Measurements from ENCODE around the gene SPATA18.
"Not testable (repeated sequence)": the region's sequence is repeated elsewhere in the genome, so short reads cannot be mapped to it uniquely, and the experiment has no call there.

Gene SPATA18

DNA sequence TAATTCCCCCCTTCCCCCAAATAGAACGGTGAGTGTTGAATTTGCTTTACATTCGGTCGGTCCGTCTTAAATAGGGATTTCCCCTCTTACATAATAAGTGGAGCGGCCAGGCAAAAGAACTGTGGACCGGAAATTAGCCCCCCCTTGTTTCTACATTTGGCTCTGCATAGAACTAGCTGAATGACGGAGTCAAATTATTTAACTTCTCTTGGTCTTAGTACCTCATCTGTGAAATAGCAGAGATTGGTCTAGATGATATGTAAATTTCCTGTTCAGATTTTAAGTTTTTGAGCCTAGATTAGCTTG, 1.3 kb downstream of the SPATA18 start:
- no peak for DNase-seq

DNA sequence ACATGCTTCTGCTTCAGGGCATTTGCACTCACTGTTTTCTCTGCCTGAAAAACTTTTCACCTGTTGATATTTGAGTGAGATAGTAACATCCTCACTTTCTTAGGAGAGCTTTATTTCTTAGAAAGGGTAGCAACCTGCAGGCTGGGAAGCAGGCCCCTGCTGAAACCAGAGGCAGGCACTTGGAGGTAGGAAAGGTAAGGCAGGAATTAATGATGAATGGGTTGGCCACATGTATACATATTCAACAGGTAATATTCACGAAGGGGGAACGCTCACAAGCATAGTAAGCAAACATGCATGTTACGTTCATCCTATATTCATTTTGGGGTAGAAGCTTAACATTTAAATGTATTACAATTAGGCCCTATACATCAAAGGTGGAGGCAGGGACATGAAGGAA, 3.1 kb downstream of the SPATA18 start:
- DNase-seq, result no peak

DNA sequence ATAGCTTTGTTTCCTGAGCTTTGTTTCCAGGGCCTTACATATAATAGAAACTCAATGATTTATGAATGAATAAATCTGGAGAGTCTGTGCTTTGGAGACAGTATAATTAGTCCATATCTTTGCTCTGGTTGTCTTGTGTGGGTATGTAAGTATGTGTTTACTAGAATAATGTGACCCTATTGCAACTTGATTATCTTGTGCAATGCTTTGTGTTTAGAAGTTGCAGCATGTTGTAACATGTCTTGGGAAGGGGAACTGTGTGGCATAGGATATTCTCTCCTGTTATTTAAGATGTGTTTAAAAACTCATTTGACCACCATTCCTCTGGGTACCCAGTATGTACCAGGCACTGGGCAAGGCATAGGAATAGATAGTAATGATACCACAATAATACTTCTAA, 6.1 kb downstream of the SPATA18 start:
- no peak for DNase-seq

DNA sequence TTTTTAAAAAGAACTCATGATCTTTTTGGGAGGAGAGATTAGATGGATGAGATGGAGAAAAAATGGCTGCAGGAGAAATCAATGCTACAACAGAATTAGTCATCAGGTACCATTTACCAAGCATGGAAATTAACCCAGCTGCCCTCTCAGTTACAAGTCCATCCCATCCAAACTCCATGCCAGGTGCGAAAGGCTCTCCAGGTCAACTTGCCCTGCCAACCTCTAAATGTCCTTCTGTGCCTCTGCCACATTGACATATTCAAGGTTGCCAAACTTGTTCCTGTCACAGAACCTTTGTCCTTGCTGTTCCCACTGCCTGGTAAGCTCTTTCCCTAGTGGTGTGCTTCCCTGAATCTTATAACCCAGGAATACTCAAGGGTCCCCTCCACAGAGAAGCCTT, 7.2 kb downstream of the SPATA18 start:
- DNase-seq, result no peak

DNA sequence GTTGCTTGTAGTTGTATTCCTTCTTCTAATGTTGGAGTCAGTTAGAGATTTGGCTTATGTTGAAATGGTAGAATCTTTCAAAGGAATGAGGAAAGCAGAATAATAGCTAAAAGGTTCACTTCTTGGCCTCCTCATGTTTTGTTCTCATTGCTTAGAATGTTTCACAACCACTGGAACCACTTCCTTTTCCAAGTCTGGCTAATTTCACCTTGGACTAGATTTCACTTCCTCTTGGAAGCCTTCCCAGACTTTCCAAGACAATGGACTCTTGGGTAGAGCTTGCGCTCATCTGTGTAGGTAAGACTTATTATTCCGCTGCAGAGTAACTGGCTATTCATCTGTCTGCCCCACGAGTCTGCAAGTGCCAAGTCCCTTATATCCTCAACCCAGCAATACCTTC, 8.3 kb downstream of the SPATA18 start:
- DNase-seq, result no peak

DNA sequence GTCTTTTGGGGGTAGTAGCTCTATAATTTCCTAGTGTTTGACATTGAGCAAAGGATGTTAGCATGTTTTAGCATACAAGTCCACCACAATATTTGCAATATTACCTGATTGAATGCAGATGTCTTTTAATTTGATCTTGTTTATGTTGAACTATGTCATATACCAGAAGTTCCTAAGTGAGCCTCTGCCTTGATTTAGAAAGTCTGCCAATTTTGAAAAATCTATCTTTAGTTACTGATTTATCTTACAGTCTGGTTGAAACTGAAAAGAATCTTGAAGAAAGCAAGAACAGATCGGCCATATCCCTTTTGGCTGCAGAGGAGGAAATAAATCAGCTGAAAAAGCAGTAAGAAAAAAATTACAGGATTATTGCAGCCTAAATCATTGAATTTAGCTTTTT, 18.5 kb downstream of the SPATA18 start:
- DNase-seq, result no peak

DNA sequence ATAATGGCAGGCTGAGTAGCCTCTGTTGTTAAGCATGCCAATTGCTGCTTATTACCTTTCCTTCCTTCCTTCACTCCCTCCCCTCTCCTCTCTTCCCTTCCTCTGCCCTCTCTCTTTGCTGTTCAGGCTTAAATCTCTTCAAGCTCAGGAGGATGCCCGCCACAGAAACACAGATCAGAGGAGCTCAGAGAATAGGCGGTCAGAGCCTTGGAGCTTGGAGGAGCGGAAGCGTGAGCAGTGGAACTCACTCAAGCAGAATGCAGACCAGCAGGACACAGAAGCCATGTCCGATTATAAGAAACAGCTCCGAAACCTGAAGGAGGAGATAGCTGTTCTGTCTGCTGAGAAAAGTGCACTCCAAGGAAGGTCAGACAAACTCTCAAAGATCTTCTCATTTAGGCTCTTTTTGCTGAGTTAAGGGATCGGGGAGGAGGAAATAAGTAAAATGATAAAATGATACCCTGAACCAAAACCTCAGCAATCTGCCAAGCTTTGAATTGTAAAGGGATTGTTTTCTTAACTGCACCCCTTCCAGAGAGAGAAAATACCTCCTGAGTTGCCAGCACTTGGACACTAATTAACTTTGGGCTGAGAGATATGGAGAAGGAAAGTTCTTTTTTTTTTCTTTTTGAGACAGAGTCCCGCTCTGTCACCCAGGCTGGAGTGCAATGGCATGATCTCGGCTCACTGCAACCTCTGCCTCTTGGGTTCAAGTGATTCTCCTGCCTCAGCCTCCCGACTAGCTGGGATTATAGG, 20.9 kb downstream of the SPATA18 start:
- no peak for DNase-seq

DNA sequence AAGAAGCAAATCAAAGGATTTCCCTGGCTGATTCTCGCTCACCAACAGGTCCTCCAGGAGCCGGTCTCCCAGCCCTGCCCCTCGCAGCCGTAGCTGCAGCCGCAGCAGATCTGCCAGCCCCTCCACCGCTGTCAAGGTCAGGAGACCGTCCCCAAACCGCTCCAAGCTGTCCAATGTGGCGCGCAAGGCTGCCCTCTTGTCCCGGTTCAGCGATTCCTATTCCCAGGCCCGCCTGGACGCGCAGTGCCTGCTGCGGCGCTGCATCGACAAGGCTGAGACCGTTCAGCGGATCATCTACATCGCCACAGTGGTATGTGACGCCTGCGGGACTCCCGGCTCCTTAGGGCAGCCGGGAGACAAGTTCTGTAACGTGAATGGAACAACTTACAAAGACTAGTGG, 25.6 kb downstream of the SPATA18 start:
- DNase-seq, result no peak

DNA sequence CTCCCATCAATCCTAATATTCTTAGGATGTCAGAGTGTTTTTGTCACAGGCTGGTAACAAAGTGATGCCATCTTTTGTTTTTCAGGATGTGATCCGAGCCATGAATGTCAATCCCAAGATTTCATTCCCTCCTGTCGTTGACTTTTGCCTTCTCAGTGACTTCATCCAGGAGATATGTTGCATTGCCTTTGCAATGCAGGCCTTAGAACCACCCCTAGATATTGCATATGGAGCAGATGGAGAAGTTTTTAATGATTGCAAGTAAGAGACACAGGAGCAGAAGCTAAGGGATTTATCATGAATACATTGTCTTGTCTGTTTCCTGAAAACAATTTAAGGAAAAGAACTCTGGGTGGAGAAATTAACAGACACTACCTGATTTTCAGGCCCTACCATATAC, 28.6 kb downstream of the SPATA18 start:
- no peak for DNase-seq

DNA sequence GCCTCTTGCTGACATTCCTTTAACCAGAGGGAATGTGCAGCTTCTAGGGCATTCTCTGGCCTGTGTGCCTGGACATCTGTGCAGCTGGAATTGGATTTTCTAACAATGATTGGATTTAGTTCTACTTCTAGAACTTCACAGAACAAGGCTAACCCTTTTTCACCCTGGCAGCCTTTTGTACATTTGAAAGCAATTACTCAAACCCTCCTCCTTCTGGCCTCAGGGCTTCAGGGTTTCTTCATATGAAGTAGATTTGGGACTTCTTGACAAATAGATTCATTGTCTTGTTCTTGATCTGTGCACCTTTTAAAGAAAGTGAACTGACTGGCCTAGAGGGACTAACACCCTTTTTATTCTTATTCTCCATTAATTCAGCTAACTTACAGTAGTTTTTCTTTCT, 30.1 kb downstream of the SPATA18 start:
- DNase-seq, result no peak

DNA sequence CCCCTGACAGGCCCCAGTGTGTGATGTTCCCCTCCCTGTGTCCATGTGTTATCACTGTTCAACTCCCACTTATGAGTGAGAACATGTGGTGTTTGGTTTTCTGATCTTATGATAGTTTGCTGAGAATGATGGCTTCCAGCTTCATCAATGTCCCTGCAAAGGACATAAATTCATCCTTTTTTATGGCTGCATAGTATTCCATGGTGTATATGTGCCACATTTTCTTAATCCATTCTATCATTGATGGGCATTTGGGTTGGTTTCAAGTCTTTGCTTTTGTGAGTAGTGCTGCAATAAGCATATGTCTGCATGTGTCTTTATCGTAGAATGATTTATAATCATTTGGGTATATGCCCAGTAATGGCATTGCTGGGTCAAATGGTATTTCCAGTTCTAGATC, 35.3 kb downstream of the SPATA18 start:
- not testable (repeated sequence) for DNase-seq

DNA sequence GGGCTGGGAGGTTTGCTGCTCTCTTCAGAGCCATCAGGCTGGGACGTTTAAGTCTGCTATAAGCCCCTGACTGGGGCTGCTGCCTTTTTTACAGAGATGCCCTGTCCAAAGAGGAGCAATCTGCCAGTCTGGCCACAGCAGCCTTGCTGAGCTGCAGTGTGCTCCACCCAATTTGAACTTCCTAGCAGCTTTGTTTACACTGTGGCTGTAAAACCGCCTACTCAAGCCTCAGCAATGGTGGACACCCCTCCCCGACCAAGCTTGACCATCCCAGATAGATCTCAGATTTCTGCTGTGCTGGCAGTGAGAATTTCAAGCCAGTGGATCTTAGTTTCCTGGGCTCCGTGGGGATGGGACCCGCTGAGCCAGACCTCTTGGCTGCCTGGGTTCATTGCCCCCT, 40.7 kb downstream of the SPATA18 start:
- no peak for DNase-seq

DNA sequence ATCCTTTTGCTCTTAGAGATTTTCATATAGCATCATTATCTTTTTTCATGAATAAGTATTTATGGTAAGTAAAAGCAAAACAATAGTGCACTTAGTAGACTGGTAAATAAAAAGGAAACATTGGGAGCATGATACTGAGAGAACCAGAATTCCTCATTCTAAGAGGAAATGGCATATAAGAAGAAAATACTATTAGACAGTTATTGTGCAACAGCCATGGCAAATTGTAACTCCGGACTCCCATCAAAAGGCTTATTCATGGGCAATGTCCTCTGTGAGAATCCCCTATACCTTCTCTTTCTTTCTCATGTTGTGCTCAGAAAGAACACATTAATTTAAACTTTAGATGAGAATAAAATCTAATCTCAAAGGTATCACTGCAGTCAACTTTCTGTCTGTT, 42.4 kb downstream of the SPATA18 start:
- no peak for DNase-seq

DNA sequence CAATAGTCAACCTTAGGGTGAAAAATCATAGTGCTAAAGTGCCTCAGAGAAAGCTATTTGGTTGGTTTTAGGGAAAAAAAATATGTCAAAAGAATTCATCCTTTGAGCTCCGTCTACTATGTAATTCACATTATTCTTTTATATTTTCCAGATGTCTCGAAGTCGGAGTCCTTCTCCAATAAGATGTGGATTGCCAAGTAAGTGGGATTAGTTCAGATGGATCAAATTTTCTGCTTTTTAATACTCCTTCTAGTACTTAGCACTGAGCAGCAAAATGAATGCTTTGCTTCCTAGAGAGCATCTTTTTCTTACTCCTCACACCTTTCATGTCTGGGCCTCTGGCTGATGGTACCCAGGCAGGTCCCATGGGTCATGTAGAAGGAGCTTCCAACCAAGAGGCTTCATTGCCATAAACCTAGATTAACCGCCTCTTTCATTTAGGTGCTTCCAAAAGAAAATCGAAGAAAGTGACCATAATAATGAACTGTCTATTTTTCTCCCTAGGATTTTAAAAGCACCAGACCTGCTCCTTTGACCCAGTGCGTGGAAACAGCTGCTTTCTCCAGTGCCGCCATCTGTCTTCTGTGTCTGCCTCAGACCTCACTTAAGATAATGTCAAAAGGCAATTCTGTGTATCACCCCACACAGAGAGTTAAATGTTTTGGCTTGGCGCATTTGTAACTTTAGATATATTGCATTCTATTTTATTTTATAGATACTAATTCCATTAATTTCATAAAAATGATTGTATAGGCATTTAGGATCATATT, 43.5 kb downstream of the SPATA18 start:
- DNase-seq, result no peak

DNA sequence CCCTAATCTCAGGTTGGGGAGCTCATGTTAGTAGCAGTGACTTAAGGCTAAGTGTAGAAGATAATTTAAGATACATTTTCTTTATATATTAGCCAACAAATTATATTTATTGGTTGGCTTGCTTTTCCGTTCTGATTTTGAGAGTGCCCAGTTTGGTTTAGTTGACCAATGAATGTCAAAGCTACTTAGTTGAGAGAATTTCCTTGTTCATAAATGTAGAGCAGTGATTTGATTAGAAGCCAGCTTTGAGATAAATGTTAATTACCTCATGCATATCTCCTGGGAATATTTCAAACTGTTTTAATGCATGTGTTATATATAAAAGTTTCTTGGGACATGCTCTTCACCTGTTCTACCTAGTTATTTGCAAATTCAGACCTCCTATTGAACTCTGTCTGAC, 44.3 kb downstream of the SPATA18 start:
- no peak for DNase-seq

DNA sequence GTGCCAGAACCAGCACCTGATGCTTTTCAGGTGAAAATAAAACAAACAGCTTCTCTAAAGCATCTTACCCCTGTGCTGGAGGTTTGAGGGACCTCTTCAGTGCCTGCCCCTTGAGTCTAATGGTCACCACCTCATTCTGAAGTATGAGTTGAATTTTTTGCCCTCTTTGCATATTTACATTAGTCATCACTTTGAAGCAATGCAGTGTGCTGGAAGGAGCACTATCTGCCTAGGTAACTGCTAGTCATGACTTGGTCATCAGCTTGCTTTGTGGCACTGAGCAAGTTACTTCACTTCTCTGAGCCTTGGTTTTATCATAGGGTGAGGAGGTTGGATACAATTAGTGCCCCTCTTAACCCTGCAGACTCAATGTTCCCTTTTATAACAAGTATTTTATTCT, 44.9 kb downstream of the SPATA18 start:
- DNase-seq, result no peak

DNA sequence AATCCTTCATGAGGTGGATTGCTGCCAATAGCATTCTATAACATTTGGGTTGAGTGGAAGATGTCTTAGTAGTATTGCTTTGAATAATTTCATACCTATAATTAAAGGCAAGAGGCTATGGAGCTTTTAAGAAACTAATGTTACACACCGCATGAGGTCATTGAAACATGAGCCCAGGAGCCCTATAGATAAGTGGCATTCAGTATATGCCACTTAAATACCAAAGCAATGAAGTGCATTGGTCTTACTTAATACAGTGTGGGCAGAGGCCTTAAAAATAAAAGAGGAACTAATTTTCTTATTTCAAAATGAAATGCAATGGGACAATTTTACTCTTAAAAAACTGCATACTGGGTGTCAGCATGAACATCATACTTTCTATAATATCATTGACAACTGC, 47.5 kb downstream of the SPATA18 start:
- peak; percentile 47 for DNase-seq

DNA sequence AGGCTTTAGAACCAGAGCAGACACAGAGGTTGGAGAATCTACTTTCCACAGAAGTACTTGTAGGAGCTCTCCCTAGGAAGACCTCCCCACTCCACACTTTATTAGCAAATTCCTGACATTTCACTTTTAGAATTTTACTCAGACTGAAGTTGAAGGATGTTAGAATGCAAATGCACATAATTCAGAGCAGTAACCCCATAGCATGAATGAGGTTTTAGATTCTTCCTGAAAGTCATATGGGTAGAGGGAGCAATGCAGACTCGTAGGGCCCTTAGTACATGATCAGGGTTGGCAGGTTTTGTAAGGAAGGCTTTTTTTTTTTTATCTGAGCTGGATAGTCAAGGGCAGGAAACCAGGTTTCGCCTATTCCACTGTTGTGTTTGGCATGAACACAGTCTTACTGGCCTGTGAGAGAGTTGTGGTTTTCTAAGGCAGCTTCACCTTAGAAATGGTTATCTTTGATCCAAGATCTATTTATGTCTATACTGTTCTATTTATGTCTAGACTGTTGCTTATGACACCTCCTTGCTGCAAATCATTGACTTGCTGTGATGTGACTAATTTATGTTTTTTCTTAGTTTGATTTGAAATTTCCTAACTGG, 48.9 kb downstream of the SPATA18 start:
- DNase-seq, result no peak

DNA sequence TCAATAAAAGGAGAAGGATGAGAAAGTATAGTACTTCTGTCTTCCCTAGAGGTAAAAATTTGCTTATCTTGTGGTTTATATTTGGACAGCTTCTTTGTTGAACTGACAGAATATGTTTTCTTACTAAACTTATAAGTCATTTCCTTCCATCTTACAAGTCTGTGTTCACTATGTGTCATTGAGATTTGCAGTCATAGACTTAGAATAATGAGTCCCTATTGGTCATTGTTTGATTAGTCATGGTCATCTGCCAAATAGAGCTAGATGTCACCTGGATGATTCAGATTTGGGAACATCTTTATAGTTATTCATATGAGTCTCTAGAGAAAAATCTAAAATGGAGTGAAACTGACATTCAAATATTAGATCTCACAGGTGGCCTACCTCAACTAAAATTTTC, 51.5 kb downstream of the SPATA18 start:
- DNase-seq, result no peak

DNA sequence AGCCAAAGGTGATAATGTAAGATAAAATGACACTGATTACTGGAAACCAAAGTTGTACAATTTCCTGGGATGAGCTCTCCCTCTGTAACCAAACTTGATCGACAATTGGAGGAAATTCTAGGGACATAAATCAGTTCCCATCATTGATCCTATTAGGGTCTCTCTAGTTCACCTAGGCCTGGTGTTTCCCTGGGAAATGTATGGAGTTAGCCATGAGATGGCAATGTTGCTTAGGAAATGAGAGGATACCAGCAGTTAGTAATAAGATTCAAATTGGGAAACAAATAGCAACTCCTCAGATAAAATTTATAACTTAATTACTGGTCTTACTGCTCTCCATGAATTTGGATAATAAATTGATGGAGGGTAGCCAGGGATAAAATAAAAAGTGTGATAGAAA, 52.2 kb downstream of the SPATA18 start:
- DNase-seq, result no peak

DNA sequence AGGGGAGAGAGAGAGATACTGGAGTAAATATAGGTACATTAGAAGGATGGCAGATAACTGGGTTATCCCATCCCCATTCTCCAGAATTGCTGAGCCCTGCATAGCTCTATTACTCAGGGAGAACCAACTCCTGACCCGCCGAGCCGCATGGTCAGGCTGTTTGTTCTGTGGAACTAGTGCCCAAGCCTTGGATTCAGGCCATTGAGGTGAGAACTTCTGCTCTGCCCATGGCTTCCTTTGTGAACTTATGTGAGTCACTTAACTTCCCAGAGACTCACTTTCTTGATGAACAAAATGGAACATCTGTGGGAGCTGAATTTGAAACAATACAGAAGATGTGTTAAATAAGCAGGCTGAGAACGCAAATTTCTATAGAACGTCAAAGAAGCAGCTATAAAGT, 54.2 kb downstream of the SPATA18 start:
- DNase-seq, result no peak

DNA sequence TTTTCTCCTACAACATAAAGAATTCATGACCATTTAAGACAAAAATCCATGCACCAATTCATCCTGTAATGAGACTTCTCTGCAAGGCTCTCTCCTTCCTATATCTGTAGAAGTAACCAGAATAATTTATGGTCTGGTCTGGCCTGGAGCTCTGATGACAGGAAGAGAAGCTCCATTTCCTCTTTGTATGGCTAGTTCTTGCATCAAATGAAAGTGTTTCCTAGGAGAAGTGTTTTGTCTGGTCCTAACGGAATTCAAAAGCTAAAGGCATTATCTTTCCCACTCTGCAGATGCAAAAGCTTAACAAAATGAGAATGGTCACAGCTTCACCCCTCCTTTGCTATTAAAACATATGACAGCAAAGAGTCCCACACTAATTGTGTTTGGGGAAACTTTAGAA, 55.1 kb downstream of the SPATA18 start:
- DNase-seq, result no peak

DNA sequence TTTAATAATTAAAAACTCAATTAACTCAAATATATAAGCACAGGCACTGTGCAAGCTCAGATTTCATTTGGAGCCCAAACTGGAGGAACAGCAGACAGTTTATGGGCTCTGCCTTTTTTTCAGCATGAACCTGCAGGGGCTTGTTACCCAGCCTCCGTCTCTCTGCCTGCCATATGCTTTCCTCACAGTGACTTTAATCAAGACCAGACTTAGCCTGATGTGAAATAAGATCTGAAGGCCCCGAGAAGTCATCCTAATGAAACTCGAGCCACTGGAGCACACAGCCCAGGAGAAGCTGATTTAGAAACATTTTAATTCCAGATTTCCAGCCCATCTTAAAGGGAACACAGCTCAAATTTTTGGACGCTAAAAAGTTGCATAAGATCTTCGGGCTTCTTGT, 55.6 kb downstream of the SPATA18 start:
- no peak for DNase-seq

DNA sequence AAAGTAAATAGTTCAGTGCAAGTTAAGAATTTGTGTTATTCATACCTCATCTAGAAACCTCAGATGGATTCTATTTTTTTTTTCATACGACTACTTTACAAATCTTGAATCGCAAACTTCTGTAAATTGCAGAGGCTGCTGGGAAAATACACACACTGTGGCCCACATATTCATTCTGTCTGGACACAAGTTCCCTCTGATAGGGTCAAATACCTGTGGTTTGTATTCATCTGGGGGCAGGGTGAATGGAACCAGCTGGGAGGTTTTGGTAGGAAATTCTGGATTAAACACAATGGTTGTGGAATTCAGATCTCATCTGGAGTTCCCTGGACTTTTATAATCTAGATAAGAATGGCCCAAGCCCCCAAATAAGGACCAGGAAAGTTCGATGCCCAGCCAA, 56.2 kb downstream of the SPATA18 start:
- no peak for DNase-seq

DNA sequence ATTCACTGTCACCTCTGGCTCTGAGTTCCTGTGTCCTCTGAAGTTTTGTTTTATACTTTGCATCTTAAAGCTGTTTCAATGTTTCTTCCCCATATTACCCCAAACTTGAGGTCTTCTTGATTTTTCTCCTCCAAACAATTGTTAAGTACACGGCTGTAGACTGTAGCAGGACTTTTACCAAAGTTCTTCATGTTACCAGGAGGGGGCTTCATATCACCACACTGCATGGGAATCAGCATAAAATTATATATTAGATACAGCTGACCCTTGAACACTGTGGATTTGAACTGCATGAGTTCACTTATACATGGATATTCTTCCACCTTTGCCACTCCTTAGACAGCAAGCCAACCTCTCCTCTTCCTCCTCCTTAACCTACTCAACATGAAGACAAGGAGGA, 56.6 kb downstream of the SPATA18 start:
- DNase-seq, result no peak
